Measurements from ENCODE around the gene CREBL2.

The CREBL2 gene

DNA sequence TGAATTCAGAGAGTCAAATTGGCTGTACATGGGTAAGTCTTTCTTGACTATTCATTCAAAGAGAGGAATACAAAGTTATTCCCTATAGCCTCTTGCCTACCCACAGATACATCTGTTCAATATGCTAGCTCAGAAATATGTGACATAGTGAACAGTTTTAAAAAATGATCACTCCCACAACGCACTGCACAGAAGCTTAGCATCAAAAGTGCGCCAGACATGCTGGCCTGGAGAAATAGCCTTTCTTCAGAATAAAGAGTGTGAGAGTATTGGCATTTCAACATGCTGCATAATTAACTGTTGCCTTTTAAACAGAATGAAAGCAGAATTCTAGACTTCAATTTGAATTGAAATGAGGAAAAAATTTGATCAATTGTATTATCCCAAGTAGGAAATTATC, 57.3 kb downstream of the CREBL2 start:
- in situ Hi-C loops (cut with MboI; ENCODE audit: low sequenced_read_pairs): no loop called here

DNA sequence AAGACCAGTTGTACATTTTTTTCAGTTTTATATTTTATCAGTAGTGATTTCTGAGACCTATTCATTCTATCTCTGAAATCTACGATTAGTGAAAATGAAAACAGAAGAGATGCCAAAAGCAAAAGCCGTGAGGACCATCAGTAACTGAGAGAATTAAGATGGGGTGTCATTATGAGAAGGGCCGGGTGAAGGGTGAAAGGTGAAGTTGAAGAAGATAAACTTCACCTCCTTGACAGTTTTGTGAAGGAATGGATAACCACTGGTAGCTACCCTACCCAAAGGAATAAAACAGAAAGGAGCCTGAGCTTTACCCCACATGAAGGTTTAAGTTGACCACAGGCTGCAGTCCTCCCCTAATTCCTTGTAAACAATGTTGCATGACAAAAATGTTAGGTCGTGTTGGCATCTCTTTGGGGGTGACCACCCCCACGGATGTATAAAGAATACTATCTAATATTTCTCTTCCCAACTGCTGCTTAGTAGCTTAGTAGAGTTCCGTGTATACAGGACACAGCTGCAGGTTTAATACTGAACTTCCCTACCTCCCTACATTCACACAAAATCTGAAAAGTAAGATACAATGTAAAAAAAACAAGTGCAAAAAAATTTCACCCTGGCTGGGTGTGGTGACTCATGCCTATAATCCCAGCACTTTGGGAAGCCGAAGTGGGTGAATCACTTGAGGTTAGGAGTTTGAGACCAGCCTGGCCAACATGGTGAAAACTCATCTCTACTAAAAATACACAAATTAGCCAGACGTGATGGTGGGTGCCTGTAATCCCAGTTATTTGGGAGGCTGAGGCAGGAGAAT, 60.4 kb downstream of the CREBL2 start:
- in situ Hi-C loops (cut with MboI; ENCODE audit: low sequenced_read_pairs): no loop called here

DNA sequence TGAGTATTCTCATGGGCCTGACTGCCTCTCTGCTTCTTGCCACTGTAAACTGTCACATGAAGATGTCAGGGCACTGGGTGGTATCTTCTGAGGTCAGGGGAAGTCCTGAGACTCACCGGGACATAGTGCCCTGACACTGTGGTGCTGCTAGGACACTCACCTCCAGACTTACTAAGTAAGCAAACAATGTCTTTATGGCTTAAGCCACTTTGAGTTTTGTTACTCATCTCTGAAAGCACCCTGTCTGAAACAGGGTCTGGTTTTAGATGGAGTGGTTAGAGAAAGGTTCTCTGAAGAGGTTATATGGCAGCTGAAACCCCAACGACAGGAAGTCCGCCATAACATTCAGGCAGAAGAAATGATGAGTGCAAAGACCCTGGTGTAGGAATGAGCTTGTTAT, 61.6 kb downstream of the CREBL2 start:
- in situ Hi-C loops (cut with MboI; ENCODE audit: low sequenced_read_pairs): no loop called here

DNA sequence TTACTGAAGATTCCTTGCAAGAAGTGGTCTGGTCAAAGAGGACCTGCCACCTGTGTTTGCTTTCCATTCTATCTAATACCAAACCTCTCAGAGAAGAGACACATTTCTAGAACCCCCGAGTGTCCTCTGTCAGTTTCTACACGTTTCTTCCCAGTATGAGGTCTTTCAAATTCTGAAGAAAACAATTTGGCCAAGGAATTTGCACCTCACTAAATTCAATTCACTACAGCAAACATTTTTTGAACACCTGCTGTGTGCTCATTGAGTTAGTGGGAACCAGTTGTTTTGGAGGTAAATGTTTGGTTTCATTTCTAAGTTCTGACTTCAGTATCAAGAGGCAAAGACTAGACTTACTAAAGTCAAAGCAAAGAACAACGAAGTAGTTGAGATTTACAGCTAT, 64.9 kb downstream of the CREBL2 start:
- in situ Hi-C loops (cut with MboI; ENCODE audit: low sequenced_read_pairs): no loop called here

DNA sequence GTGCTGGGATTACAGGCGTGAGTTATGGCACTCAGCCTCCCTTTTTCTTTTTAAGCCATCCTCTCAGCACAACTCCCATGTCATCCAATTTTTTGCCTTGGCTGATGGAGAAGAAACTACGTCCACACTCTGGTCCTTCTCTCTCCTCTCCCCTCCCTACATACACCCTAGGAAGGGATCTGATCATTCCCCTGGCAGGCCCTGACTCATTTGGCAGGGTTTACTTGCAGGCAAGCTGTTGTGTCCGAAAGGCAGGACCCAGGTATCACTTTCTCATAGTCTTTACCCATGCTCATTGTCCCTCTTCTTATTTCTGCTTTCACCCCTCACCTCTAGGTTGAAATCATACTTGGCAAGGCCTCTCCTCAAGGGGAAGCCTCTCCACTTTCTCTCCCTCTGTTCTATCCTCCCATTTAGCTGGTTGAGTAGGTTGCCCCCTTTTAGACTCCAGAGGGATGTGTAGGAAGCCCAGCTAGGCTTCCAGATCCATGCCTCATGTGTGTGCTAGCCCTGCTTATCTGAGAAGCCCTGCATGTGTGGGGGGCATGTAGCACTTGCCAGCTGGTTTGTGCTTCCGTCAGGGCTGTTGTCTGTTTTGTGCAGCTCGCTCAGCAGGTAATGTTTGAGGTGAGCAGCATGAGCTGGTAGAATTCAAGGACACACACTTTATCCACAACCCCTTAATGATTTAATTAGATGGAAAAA, 69.5 kb downstream of the CREBL2 start:
- in situ Hi-C loops (cut with MboI; ENCODE audit: low sequenced_read_pairs): no loop called here

DNA sequence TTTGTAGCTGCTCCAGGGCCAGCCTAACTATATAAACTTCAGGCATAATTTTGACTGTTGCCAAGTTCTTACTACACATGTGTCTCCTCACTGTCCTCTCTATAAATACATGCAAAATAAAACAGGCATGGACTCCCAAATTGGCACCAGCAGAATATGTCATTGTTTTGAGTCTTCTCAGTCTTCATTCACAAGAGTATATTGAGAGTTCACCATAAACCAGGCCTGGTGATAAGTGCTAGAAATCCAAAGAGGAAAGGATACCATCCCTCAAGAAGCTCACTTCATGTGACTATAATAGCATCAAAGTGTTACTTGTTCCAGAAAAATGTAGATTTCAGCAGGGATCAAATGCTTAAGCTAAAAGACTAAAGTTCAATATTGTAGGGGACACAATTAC, 70.6 kb downstream of the CREBL2 start:
- in situ Hi-C loops (cut with MboI; ENCODE audit: low sequenced_read_pairs): no loop called here

DNA sequence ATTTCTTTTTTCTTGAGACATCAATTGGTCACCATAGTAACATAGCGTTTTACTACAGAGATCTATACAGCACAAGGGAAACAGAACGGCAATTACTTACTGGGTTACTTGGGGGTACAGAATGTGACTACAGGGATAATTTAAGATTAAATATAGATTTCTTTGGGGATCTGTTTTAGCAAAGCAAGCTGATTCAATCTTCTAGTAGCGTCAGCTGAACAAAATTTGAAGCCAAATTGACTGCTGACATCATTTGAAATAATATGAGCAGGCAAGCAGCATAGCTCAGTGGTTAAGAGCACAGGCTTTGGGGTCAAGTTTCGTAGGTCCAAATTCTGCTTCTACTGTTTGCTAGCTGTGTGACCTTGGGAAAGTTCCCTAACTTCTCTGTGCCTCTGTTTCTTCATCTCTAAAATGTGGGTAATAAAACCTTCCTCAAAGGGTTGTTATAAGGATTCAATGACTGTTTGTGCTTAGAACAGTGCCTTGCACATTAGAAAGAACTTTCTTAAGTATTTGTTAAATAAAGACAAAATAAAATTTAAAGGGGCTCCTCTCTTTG, 71.5 kb downstream of the CREBL2 start:
- in situ Hi-C loops (cut with MboI; ENCODE audit: low sequenced_read_pairs): no loop called here

DNA sequence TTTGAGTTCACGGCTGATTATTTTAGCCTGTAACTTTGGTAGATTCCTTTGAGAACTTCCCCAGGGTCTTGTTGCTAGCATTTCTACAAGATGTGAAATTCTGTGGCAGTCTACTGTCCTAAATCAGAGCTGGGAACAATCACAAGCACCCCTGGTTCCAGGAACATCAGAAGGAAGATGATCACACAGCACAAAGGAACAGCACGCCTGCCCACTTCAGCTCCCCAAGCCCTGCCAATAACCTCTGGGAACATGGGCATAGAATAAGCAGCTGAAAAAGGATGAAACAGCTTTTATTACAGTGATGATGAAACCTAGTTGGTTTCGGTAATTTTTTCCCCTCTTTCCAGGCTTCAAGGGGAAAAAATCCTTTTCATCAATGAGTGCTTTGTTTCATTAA, 72.0 kb downstream of the CREBL2 start:
- in situ Hi-C loops (cut with MboI; ENCODE audit: low sequenced_read_pairs): no loop called here

DNA sequence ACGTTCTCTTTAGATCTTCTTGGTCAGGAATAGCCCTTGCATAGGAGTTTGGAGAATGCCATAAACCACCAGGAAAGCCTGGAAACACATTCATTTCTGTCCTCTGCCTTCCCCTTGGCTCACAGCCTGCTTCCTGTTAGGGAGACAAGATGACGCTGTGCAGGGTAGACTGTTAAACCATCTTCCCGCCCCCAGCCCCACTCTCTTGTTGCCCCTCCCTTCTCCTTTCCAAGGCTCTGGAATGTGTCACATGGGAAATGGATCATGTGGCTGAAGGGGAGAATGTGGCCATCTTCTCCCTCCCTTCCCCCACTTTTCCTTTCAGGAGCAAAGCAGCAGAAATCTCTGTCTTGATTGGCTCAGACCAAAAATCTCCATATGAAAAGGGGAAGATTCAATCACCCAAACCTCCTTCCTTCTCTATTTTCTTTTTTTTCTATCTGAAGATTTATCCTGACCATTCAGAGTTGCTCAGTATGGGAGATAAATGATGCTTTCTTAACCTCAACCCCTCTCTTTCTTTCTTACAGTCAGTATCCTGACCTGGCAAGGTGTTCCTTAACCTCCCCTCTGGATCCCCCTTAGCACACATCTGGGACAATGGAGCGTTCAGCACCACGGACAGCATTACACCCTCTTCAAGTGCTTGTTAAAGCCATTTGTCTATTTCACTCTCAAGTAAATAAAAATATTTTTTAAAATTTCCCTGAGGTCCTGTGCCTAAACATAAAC, 72.9 kb downstream of the CREBL2 start:
- in situ Hi-C loops (cut with MboI; ENCODE audit: low sequenced_read_pairs): no loop called here

DNA sequence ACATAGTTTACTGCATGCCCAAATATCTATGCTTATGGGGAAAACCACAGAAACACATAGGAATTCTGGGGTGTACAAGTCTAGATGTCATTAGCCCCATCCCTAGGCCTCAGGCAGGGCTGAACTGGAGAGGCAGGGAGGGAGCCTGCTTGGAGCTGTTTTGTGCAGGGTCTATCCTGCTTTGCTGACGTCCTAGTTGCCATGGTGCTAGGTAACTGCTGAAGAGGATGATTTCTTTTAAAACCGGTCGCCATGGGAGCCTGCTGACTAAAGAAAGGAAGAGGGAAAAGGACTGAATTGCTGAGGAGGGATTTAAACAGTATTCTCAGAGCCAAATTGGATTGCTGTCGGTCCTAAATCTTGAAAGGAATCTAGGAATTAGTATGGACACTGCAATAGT, 73.6 kb downstream of the CREBL2 start:
- in situ Hi-C loops (cut with MboI; ENCODE audit: low sequenced_read_pairs): no loop called here

DNA sequence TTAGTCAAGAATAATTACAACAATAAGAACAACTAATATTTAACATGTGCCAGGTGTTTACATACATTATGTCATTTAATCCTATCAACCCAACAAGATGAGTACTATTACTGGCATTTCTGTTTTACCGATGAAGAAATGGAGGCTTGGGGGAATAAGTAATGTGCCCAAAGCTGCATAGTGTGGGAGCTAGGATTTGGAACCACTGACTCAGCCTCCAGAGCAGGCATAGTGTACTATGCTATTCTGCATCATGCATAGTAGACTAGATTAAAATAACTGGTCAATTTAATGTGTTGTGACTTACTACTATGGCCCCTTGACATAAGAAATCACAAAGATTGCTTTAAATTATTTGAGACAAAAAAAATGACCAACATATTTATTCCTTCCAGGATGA, 74.8 kb downstream of the CREBL2 start:
- in situ Hi-C loops (cut with MboI; ENCODE audit: low sequenced_read_pairs): no loop called here

DNA sequence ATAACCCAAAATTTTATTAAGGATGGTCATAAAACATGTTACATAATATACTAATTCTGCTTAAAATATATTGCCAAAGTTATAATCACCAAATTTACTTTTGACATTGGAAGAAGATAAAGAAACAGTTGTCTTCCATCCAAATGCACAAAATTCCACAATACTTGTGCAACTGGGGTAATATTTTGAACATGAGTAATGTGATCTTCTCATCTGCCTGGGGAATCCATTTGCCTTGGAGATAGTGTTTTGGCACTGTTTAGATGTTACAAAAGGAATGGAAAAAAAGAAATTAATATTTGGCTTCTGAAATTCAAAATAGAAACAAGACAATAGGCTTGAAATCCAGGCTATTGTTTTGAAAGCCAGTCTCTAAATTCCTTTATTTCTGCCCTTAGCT, 75.2 kb downstream of the CREBL2 start:
- in situ Hi-C loops (cut with MboI; ENCODE audit: low sequenced_read_pairs): no loop called here

DNA sequence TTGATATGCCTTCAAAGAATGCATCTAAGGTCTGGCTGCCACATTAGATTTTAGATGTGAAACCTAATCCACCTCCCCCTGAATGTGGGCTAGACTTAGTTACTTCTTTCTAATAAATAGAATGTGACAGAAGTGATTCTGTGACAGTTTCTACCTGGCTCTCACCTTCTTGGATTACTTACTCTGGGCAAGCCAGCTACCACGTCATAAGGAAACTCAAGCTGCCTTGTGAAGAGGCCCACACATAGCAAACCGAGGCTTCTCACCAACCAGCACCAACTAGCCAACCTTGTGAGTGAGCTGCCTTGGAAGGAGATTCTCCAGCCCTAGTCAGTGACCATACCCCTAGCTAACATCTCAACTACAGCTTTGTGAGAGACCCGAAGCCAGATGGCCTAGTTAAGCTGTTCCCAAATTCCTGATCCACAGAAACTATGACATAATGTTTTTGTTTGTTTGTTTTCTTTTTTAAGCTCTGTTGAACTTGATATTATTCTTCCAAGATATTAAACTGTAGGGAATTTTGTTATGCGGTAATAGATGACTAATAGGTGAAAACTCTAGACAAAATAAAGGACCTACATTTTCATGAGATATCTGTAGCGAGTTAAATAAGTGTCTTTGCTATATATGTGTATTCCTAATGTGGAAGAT, 78.1 kb downstream of the CREBL2 start:
- in situ Hi-C loops (cut with MboI; ENCODE audit: low sequenced_read_pairs): no loop called here

DNA sequence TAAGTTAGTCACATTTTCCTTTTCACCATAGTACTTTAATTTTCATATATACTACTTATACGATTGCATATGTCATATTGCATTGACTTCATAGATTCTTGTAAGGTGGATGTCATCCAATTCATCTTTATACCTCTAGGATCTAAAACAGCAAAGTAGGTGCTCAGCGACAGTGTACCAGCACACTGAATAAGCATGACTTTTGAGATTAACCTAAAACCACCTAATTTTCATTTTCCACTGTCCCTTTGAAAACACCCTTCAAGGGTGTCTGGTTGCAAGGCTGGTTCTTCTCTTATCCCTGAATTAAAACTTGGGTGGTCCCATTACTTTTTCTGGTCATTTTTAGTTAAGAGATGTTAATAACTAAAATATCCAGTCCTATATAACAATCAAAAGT, 79.9 kb downstream of the CREBL2 start:
- in situ Hi-C loops (cut with MboI; ENCODE audit: low sequenced_read_pairs): no loop called here

DNA sequence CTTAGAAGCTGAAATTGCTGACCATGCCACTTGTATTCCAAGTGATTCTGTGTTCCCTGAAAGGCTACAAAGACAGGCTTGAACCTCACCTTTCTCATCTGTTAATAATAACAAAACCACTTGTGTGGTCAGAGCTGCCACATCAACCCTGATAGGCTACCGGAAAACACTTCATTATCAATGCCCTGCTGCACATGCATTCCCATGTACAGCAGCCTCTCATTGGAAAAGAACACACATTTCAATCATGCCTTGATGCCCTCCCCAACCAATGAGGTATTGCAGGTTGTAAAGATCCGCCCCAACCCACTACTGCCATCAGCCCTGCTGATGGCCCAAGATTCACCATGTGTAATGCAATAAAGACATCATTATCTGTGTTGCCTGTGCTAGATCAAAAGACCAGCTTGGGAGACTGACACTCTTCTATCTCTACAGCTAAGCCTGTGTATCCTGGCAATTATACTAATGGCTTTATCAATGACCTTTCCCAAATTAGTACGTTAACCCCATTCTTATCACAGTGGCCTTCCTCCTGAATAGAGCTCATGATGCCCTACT, 81.5 kb downstream of the CREBL2 start:
- in situ Hi-C loops (cut with MboI; ENCODE audit: low sequenced_read_pairs): no loop called here

All from HL-60/S4 (cell line).